Mesothelial cell of epicardium (in vitro differentiated cells): ENCODE data around the gene BTBD3. TPM values are rescaled to one million over a fixed set of nuclear protein-coding genes. Genes with fewer than 3 reads are reported as not detected.

ENCODE experiments used
- DNase-seq, 2 experiments: peaks; one replicate each; pipeline ENCODE4 v3.0.0; 2021; ENCODE audit warnings: low spot score in 2 of 2; ENCODE audit not compliant: unreplicated experiment in 2 of 2
- H3K27ac Mint-ChIP-seq: 2 replicates; pipeline ENCODE4 v1.8.0; 2021; ENCODE audit warnings: mixed read lengths
- H3K27me3 Mint-ChIP-seq: 2 replicates; pipeline ENCODE4 v1.8.0; 2021; ENCODE audit warnings: low read depth, mixed read lengths
- H3K36me3 Mint-ChIP-seq: 2 replicates; pipeline ENCODE4 v1.8.0; 2021; ENCODE audit warnings: mixed read lengths
- H3K4me1 Mint-ChIP-seq: 2 replicates; pipeline ENCODE4 v1.8.0; 2021; ENCODE audit warnings: mixed read lengths
- H3K4me3 Mint-ChIP-seq: 2 replicates; pipeline ENCODE4 v1.8.0; 2021; ENCODE audit warnings: mild to moderate bottlenecking, moderate library complexity, mixed read lengths
- H3K9me3 Mint-ChIP-seq: 2 replicates; pipeline ENCODE4 v1.8.0; 2021; ENCODE audit warnings: mixed read lengths
- total RNA-seq: library from RNA; stranded (reverse); gene quantifications from 3 replicates; pipeline ENCODE4 v1.2.1, GENCODE V29; 2021
- TF ChIP-seq, protein P1 (sequence below): fragments of 200-600 bp; sonication (generic); IDR thresholded peaks from one replicate; pipeline ENCODE4 v1.5.0; 2021; ENCODE audit warnings: antibody characterized with exemption; ENCODE audit not compliant: unreplicated experiment

BTBD3 gene
- total RNA-seq, 1 donor from 2014 or later = 58.8 TPM

DNA sequence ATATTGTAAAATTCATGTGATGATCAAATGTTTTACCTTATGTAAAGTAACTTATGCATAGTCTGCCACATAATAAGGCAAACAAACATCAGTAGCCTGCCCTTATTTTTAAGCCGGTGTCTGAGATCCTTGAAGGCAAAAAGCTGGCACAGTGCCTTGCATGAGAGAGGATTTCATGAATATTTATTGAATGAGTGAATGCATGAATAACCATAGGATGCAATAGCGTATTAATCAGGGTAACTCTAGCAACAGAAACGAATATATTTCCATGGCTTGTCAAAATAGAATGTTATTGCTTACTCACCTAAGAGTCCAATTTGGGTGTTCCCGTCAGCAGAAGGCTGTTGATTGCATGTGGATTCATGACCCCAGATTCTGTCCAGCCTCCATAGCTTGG, 34.9 kb downstream of the BTBD3 start:
- Mint-ChIP-seq H3K9me3 (peaks cover 10% of the 10 kb centered on the region), H3K4me1 (no peaks in the 10 kb centered on the region), H3K36me3 (peaks cover 3% of the 10 kb centered on the region), H3K4me3 (no peak overlapping the region), H3K27me3 (no peaks in the 10 kb centered on the region), H3K27ac (no peak overlapping the region)
- TF ChIP-seq, protein P1, sequence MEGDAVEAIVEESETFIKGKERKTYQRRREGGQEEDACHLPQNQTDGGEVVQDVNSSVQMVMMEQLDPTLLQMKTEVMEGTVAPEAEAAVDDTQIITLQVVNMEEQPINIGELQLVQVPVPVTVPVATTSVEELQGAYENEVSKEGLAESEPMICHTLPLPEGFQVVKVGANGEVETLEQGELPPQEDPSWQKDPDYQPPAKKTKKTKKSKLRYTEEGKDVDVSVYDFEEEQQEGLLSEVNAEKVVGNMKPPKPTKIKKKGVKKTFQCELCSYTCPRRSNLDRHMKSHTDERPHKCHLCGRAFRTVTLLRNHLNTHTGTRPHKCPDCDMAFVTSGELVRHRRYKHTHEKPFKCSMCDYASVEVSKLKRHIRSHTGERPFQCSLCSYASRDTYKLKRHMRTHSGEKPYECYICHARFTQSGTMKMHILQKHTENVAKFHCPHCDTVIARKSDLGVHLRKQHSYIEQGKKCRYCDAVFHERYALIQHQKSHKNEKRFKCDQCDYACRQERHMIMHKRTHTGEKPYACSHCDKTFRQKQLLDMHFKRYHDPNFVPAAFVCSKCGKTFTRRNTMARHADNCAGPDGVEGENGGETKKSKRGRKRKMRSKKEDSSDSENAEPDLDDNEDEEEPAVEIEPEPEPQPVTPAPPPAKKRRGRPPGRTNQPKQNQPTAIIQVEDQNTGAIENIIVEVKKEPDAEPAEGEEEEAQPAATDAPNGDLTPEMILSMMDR = no peak
- DNase-seq = no peak

DNA sequence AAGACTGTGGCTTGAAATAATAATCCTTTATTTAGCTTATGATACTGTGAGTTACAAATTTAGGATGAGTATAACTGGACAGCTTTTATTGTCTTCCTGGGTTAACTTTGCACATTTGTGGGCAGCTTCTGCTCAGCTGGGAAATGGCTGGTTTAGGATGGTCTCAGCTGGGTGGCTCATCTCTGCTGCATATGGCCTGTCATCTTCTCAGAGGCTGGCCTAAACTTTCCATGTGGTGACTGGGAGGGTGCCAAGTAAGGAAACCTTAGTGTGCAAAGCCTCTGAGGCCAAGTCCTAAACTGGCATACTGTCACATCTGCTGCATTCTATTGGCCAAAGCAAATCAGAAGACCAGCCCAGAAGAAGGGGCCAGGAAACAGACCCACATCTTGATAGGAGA, 40.2 kb downstream of the BTBD3 start:
- H3K9me3 Mint-ChIP-seq = peaks cover 10% of the 10 kb centered on the region
- H3K4me1 Mint-ChIP-seq = no peaks in the 10 kb centered on the region
- no peak for DNase-seq
- no peak overlapping the region for H3K27ac Mint-ChIP-seq
- peaks cover 7% of the 10 kb centered on the region for H3K27me3 Mint-ChIP-seq
- peaks cover 3% of the 10 kb centered on the region for H3K36me3 Mint-ChIP-seq
- H3K4me3 Mint-ChIP-seq = no peak overlapping the region
- TF ChIP-seq, protein P1 = no peak

DNA sequence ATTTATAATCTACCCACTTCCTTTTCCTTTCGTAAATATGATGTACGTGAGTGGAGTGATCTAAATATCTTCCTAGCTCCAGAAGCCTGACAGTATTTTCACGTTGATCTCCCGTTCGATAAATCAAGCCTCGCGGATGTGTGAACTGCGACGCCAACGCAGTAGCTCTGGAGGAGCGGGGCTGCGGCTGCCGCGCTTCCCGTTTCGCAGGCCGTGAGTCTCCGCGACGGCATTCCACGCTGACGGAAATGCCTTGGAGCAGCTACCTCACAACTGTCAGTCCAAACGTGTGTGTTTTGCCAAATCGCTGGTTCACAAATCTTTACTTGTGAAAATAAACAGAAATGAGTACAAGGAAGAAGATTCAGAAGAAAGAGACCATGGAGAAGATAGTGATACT, 41.2 kb downstream of the BTBD3 start:
- DNase-seq = no peak
- Mint-ChIP-seq H3K36me3 (peaks cover 3% of the 10 kb centered on the region), H3K4me3 (no peak overlapping the region), H3K9me3 (peaks cover 11% of the 10 kb centered on the region), H3K4me1 (no peaks in the 10 kb centered on the region), H3K27ac (no peak overlapping the region), H3K27me3 (peaks cover 7% of the 10 kb centered on the region)
- TF ChIP-seq, protein P1 = no peak

DNA sequence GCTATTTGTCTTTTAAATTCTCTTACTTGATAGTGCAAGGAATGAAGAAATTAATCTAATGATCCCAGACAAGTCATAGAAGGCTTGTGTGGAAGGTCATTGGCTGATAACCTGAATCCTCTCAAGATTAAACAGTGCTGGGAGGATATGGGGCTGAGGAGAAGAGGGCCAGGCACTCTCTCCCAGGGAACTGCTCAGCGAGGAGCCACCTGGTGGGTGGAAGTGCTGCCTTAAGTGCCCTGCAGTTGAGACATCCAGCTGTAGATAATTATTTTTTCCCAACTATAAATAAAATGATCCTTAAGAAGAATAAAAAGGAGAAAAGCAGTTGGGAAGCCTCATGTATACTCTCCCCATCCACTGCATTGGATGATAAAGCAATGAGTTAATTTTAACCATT, 47.9 kb downstream of the BTBD3 start:
- Mint-ChIP-seq H3K9me3 (peaks cover 16% of the 10 kb centered on the region), H3K27me3 (no peaks in the 10 kb centered on the region), H3K36me3 (no peaks in the 10 kb centered on the region), H3K4me1 (peaks cover 10% of the 10 kb centered on the region), H3K4me3 (no peak overlapping the region), H3K27ac (no peak overlapping the region)
- TF ChIP-seq, protein P1 = no peak
- DNase-seq = no peak

DNA sequence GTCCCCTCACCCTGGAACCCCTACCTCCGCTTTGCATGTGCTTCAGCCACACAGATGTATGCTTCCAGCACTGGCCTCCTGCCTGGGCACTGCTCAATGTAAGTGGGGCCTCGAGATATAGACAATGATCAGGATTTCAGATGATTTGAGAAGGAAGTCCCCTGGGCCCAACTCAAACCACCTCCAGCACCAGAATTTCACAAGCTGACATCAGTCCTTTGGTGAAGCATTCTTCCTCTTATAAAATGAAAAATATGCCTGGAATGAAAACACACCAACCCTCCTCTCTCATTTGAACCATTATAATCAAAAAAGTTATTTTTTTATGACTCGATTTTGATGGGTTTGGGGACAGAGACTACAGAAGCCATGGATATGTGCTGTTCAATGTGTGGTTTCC, 48.5 kb downstream of the BTBD3 start:
- H3K9me3 Mint-ChIP-seq = peaks cover 16% of the 10 kb centered on the region
- no peaks in the 10 kb centered on the region for H3K27me3 Mint-ChIP-seq
- TF ChIP-seq, protein P1 = no peak
- DNase-seq = no peak
- no peak overlapping the region for H3K4me3 Mint-ChIP-seq
- no peak overlapping the region for H3K27ac Mint-ChIP-seq
- no peaks in the 10 kb centered on the region for H3K36me3 Mint-ChIP-seq
- H3K4me1 Mint-ChIP-seq = peaks cover 10% of the 10 kb centered on the region

DNA sequence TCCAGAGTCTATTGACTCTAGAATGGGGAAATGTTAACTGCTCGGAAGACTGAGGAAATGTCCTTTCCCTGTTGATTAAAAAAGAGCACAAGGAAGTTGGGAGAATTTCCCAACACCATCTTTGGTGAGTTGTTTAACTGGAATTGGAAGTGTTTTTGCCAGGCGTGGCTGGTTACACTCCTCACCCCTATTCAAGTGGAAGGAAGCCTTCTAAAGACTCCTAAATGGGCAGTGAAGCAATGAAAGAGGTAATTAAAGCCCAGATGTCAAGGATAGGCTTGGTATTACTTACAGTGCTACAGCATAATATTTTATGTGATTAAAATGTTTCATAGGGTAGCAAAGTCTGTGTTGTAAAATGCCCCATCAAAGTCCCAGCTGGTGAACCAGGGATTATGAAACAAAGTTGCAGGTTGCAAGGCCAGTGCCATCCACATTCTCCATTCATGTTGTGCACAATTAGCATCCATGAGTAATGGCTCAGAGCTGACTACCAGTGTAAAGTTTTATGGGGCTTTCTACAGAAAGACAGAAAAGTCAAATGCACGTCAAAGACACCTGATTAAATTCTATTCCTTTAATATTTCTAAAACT, 52.6 kb downstream of the BTBD3 start:
- no peak overlapping the region for H3K27ac Mint-ChIP-seq
- H3K9me3 Mint-ChIP-seq = peaks cover under 1% of the 10 kb centered on the region
- H3K4me1 Mint-ChIP-seq = peaks cover 10% of the 10 kb centered on the region
- TF ChIP-seq, protein P1 = no peak
- DNase-seq = no peak
- H3K27me3 Mint-ChIP-seq = no peaks in the 10 kb centered on the region
- no peak overlapping the region for H3K4me3 Mint-ChIP-seq
- H3K36me3 Mint-ChIP-seq = no peaks in the 10 kb centered on the region
